Epithelial cell of esophagus (primary cell): ENCODE results near the gene ZDHHC3.

Experiments
- DNase-seq: peaks from one replicate; pipeline ENCODE4 v3.0.0; 2010; ENCODE audit warnings: low read depth
- H3K4me3 ChIP-seq: 2 replicates; pipeline ENCODE4 v1.5.1; 2011; ENCODE audit warnings: mild to moderate bottlenecking, low read length, control low read depth
- TF ChIP-seq, protein P1 (sequence below): IDR thresholded peaks from 2 replicates; pipeline ENCODE4 v1.5.1; 2011; ENCODE audit warnings: low read depth, mild to moderate bottlenecking, low read length, control low read depth, inconsistent platforms; ENCODE audit not compliant: insufficient read depth; ENCODE audit errors: missing control alignments

The ZDHHC3 gene

DNA sequence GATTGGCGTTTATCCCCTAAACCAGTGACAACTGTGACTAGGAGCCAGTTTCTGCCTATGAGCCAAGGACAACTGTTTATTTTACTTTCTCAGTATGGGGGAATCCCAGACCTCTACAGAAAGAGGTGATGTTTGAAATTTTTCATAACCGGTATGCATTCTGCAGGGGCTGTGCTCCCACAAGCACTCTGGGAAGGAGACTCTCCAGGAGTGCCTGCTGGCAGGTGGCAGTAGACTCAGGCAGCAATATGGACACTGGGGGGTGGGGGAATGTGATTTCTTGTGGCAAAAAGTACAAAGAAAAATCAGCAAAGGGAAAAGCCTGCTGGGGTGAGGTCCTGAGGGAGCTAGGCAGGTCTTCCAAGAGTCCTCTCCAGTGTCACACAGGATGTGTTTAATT, 95.7 kb downstream of the ZDHHC3 start:
- no peak overlapping the region for H3K4me3 ChIP-seq
- no peak for DNase-seq
- TF ChIP-seq, protein P1, sequence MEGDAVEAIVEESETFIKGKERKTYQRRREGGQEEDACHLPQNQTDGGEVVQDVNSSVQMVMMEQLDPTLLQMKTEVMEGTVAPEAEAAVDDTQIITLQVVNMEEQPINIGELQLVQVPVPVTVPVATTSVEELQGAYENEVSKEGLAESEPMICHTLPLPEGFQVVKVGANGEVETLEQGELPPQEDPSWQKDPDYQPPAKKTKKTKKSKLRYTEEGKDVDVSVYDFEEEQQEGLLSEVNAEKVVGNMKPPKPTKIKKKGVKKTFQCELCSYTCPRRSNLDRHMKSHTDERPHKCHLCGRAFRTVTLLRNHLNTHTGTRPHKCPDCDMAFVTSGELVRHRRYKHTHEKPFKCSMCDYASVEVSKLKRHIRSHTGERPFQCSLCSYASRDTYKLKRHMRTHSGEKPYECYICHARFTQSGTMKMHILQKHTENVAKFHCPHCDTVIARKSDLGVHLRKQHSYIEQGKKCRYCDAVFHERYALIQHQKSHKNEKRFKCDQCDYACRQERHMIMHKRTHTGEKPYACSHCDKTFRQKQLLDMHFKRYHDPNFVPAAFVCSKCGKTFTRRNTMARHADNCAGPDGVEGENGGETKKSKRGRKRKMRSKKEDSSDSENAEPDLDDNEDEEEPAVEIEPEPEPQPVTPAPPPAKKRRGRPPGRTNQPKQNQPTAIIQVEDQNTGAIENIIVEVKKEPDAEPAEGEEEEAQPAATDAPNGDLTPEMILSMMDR: no peak

DNA sequence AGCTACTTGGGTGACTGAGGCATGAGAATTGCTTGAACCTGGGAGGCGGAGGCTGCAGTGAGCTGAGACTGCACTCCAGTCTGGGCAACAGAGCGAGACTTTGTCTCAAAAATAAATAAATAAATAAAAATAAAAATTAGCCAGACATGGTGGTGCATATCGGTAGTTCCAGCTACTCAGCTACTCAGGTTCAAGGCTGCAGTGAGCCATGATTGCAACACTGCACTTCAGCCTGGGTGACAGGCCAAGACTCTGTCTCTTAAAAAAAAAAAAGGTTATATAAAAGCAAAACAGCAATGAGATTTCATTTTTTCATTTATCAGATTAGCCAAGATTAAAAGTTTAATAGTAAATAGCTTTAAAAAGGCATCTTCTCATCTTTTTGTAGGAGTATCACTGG, 98.6 kb downstream of the ZDHHC3 start:
- TF ChIP-seq, protein P1: no peak
- H3K4me3 ChIP-seq: no peak overlapping the region
- DNase-seq: no peak

DNA sequence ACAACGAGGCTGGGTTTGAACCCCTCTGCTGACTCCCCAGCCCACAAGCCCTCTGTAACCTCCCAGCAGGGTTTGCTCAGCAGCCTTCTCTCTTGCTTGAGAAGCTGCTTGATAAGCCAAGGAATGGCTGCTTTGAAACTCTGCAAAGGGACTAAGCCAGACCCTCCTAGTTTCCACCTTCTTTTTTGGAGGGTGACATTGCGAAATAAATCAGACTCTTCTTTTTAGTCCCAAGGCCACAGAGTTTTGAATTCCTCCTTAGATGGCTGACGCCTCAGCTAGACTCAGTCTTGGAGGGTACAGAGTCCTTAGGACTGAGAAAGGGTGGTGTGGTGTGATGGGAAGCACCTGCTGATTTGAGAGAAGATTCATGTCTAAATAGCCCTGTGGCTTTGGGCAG, 100.4 kb downstream of the ZDHHC3 start:
- H3K4me3 ChIP-seq: no peak overlapping the region
- TF ChIP-seq, protein P1: no peak
- no peak for DNase-seq
